ENCODE results near the gene SLMAP. TPM values are rescaled to one million over a fixed set of nuclear protein-coding genes. Genes with fewer than 3 reads are reported as not detected.

The SLMAP gene
- total and polyA plus RNA-seq, 2 experiments from 2014 or later, result 32.1 to 73.0 TPM

DNA sequence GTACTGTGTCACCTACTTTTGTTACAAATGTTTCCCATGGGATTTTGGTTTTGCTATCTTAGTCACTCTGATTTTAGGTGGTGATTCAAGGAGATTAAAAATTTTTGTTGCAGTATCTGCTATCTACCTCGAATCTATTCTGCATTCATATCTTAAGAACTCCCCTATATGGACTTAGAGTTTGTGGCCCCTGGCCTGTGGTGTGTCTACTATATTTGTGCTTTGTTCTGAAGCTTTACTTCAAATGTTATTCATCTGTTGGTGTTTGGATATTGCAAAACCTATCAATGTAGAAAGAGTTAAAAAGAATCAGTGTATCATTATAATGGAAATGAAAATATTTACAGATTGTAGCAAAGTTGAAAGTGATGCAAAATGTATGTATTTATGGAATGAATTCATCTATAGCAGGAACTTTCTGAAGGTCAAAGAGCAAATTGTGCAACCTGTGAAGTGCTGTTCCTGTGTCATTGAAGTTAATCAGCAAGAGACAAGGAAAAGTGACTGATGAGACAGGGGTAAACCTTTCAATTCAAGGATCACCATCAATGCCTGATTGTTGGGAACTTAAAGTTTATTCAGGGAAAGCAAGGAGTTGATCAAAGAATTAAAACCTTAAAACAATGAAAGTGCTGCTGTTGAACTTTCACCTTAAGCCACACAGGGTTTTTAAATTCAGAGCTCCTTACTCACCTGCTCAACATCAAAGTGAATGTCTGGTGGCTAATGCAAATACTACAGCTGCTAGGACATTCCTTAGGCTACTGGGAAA lies 71.0 kb downstream of the SLMAP start:
- Histone ChIP-seq H3K36me3 (ENCODE audit: insufficient read depth) (no peaks in the 10 kb centered on the region), H3K27ac (ENCODE audit: low read depth) (0 out of 2 replicates have a peak overlapping the region, but pooled peaks have one; percentile 3), H3F3A (replicated peaks; ENCODE audit: low read depth) (no peaks in the 10 kb centered on the region), H3K4me1 (ENCODE audit: insufficient read depth) (peaks cover 56% of the 10 kb centered on the region), H4K20me1 (replicated peaks; ENCODE audit: insufficient read depth) (no peaks in the 10 kb centered on the region), H3K4me2 (peak overlapping the region; percentile 17; the same call in 1 of the 2 replicates), H2AFZ (no peak overlapping the region), H3K79me2 (replicated peaks; ENCODE audit: insufficient read depth) (peaks cover 65% of the 10 kb centered on the region), H3K27me3 (ENCODE audit: insufficient read depth) (no peaks in the 10 kb centered on the region), H3K9me2 (ENCODE audit: insufficient read depth) (no peaks in the 10 kb centered on the region), H3K4me3 (no peak overlapping the region)
- TF ChIP-seq, protein P1, sequence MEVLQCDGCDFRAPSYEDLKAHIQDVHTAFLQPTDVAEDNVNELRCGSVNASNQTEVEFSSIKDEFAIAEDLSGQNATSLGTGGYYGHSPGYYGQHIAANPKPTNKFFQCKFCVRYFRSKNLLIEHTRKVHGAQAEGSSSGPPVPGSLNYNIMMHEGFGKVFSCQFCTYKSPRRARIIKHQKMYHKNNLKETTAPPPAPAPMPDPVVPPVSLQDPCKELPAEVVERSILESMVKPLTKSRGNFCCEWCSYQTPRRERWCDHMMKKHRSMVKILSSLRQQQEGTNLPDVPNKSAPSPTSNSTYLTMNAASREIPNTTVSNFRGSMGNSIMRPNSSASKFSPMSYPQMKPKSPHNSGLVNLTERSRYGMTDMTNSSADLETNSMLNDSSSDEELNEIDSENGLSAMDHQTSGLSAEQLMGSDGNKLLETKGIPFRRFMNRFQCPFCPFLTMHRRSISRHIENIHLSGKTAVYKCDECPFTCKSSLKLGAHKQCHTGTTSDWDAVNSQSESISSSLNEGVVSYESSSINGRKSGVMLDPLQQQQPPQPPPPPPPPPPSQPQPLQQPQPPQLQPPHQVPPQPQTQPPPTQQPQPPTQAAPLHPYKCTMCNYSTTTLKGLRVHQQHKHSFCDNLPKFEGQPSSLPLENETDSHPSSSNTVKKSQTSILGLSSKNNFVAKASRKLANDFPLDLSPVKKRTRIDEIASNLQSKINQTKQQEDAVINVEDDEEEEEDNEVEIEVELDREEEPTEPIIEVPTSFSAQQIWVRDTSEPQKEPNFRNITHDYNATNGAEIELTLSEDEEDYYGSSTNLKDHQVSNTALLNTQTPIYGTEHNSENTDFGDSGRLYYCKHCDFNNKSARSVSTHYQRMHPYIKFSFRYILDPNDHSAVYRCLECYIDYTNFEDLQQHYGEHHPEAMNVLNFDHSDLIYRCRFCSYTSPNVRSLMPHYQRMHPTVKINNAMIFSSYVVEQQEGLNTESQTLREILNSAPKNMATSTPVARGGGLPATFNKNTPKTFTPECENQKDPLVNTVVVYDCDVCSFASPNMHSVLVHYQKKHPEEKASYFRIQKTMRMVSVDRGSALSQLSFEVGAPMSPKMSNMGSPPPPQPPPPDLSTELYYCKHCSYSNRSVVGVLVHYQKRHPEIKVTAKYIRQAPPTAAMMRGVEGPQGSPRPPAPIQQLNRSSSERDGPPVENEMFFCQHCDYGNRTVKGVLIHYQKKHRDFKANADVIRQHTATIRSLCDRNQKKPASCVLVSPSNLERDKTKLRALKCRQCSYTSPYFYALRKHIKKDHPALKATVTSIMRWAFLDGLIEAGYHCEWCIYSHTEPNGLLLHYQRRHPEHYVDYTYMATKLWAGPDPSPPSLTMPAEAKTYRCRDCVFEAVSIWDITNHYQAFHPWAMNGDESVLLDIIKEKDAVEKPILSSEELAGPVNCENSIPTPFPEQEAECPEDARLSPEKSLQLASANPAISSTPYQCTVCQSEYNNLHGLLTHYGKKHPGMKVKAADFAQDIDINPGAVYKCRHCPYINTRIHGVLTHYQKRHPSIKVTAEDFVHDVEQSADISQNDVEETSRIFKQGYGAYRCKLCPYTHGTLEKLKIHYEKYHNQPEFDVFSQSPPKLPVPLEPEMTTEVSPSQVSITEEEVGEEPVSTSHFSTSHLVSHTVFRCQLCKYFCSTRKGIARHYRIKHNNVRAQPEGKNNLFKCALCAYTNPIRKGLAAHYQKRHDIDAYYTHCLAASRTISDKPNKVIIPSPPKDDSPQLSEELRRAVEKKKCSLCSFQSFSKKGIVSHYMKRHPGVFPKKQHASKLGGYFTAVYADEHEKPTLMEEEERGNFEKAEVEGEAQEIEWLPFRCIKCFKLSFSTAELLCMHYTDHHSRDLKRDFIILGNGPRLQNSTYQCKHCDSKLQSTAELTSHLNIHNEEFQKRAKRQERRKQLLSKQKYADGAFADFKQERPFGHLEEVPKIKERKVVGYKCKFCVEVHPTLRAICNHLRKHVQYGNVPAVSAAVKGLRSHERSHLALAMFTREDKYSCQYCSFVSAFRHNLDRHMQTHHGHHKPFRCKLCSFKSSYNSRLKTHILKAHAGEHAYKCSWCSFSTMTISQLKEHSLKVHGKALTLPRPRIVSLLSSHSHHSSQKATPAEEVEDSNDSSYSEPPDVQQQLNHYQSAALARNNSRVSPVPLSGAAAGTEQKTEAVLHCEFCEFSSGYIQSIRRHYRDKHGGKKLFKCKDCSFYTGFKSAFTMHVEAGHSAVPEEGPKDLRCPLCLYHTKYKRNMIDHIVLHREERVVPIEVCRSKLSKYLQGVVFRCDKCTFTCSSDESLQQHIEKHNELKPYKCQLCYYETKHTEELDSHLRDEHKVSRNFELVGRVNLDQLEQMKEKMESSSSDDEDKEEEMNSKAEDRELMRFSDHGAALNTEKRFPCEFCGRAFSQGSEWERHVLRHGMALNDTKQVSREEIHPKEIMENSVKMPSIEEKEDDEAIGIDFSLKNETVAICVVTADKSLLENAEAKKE (CRISPR knock-in tag; IDR thresholded peaks at IDR 0.05), result no peak
- TF ChIP-seq JUNB (IDR thresholded peaks at IDR 0.05; ENCODE audit: unreplicated experiment) (no peak), CTCF (conservative IDR thresholded peaks at IDR 0.05; ENCODE audit: low read depth in 2 of 2) (no peak), EZH2 (IDR thresholded peaks at IDR 0.05; ENCODE audit: low read depth, unreplicated experiment) (no peak), EZH2phosphoT487 (IDR thresholded peaks at IDR 0.05; ENCODE audit: unreplicated experiment) (no peak), ZNF114 (CRISPR knock-in tag; IDR thresholded peaks at IDR 0.05) (no peak), ZNF331 (CRISPR knock-in tag; IDR thresholded peaks at IDR 0.05; ENCODE audit: low read depth) (no peak), REST (IDR thresholded peaks at IDR 0.05; ENCODE audit: unreplicated experiment) (no peak), ETS1 (IDR thresholded peaks at IDR 0.05) (no peak), NANOG (IDR thresholded peaks at IDR 0.05; ENCODE audit: borderline replicate concordance) (no peak), POLR2AphosphoS5 (IDR thresholded peaks at IDR 0.05; ENCODE audit: low read depth) (no peak), STAT1 (IDR thresholded peaks at IDR 0.05; ENCODE audit: unreplicated experiment) (no peak), CREB1 (CRISPR knock-in tag; IDR thresholded peaks at IDR 0.05; ENCODE audit: low read depth) (no peak)
- H3K4me1 Mint-ChIP-seq, result peaks cover 66% of the 10 kb centered on the region
- ATAC-seq (peak; percentile 68), DNase-seq (ENCODE audit: low spot score) (peak; percentile 53)
- H3K9me3 Mint-ChIP-seq, result no peaks in the 10 kb centered on the region
- peak overlapping the region; percentile 59; the same call in 1 of the 2 replicates for H3K27ac Mint-ChIP-seq
- H3K27me3 Mint-ChIP-seq (ENCODE audit: insufficient read depth, low read depth, poor library complexity), result peaks cover 3% of the 10 kb centered on the region
- H3K4me3 Mint-ChIP-seq, result no peak overlapping the region
- H3K36me3 Mint-ChIP-seq (ENCODE audit: low read depth), result peaks cover 3% of the 10 kb centered on the region; the same call in 1 of the 3 replicates
